ENCODE results near the gene AK9. TPM values are rescaled to one million over a fixed set of nuclear protein-coding genes. Genes with fewer than 3 reads are reported as not detected.

Gene AK9
- total and polyA plus RNA-seq, 9 of the 15 experiments (the other 6 are each of a cell fraction or from before 2014, with no cell fraction given), result 0.59 to 1.9 (median 1.2) TPM

DNA sequence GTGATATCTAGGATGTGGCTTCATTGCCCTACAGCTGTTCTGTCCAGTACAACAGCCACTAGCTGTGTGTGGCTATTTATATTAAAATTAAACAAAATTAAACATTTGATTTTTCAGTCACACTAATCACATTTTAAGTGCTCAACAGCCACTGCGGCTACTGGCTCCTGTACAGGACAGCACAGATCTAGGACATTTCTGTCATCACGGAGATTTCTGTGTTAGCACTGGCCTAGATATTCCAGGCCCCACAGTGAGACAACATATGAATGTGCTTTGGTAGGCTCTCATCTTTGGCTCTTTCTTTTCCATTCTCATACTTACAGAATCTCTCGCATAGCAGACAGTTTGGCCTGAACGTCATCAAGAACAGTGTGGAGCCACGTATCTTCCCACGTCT, 159.6 kb downstream of the AK9 start:
- no TSS peak for BruUV-seq (replicated peaks)
- TF ChIP-seq POLR2AphosphoS5 (IDR thresholded peaks at IDR 0.05; ENCODE audit: control insufficient read depth, insufficient read depth, low read depth, low read length) (no peak), NFE2 (IDR thresholded peaks at IDR 0.05; ENCODE audit: low read depth) (no peak), TCF7 (IDR thresholded peaks at IDR 0.05; ENCODE audit: borderline replicate concordance) (no peak), CSDE1 (IDR thresholded peaks at IDR 0.05) (no peak), NFATC3 (IDR thresholded peaks at IDR 0.05) (no peak), MECOM (CRISPR knock-in tag; IDR thresholded peaks at IDR 0.05) (no peak), TEAD1 (CRISPR knock-in tag; IDR thresholded peaks at IDR 0.05) (no peak), ZFP36 (IDR thresholded peaks at IDR 0.05; ENCODE audit: low read depth, low read length, partially characterized antibody) (no peak), LCOR (CRISPR knock-in tag; IDR thresholded peaks at IDR 0.05) (no peak), HDAC1 (IDR thresholded peaks at IDR 0.05) (no peak), PHF8 (IDR thresholded peaks at IDR 0.05; ENCODE audit: borderline replicate concordance, low read length) (no peak), SMARCC2 (IDR thresholded peaks at IDR 0.05; ENCODE audit: low read depth) (no peak), KDM2B (CRISPR knock-in tag; IDR thresholded peaks at IDR 0.05) (no peak), SRSF7 (optimal IDR thresholded peaks at IDR 0.05; ENCODE audit: low read depth, low read length) (no peak)
- TF ChIP-seq, protein P1, sequence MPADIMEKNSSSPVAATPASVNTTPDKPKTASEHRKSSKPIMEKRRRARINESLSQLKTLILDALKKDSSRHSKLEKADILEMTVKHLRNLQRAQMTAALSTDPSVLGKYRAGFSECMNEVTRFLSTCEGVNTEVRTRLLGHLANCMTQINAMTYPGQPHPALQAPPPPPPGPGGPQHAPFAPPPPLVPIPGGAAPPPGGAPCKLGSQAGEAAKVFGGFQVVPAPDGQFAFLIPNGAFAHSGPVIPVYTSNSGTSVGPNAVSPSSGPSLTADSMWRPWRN (IDR thresholded peaks at IDR 0.05; ENCODE audit: low read depth), result no peak
- TF ChIP-seq, protein P2, sequence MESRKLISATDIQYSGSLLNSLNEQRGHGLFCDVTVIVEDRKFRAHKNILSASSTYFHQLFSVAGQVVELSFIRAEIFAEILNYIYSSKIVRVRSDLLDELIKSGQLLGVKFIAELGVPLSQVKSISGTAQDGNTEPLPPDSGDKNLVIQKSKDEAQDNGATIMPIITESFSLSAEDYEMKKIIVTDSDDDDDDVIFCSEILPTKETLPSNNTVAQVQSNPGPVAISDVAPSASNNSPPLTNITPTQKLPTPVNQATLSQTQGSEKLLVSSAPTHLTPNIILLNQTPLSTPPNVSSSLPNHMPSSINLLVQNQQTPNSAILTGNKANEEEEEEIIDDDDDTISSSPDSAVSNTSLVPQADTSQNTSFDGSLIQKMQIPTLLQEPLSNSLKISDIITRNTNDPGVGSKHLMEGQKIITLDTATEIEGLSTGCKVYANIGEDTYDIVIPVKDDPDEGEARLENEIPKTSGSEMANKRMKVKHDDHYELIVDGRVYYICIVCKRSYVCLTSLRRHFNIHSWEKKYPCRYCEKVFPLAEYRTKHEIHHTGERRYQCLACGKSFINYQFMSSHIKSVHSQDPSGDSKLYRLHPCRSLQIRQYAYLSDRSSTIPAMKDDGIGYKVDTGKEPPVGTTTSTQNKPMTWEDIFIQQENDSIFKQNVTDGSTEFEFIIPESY (CRISPR knock-in tag; IDR thresholded peaks at IDR 0.05), result no peak
- TF ChIP-seq, protein P3, sequence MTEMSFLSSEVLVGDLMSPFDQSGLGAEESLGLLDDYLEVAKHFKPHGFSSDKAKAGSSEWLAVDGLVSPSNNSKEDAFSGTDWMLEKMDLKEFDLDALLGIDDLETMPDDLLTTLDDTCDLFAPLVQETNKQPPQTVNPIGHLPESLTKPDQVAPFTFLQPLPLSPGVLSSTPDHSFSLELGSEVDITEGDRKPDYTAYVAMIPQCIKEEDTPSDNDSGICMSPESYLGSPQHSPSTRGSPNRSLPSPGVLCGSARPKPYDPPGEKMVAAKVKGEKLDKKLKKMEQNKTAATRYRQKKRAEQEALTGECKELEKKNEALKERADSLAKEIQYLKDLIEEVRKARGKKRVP (CRISPR knock-in tag; IDR thresholded peaks at IDR 0.05), result no peak
- TF ChIP-seq, protein P4, sequence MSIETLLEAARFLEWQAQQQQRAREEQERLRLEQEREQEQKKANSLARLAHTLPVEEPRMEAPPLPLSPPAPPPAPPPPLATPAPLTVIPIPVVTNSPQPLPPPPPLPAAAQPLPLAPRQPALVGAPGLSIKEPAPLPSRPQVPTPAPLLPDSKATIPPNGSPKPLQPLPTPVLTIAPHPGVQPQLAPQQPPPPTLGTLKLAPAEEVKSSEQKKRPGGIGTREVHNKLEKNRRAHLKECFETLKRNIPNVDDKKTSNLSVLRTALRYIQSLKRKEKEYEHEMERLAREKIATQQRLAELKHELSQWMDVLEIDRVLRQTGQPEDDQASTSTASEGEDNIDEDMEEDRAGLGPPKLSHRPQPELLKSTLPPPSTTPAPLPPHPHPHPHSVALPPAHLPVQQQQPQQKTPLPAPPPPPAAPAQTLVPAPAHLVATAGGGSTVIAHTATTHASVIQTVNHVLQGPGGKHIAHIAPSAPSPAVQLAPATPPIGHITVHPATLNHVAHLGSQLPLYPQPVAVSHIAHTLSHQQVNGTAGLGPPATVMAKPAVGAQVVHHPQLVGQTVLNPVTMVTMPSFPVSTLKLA (conservative IDR thresholded peaks at IDR 0.05), result no peak
- in situ Hi-C loops (cut with MboI) (loop anchor here (25.0 kb wide), 2 partner anchors 506 to 856 kb away; no protein-coding TSS in a partner anchor), intact Hi-C loops (cut with micrococcal nuclease) (no loop called here)
- FAIRE-seq (no peak), ATAC-seq (no peak), DNase-seq (ENCODE audit: extremely low read depth in 1 of 4, low spot score in 3 of 4) (no peak)
- ChIA-PET POLR2A (interaction anchor here (1.2 kb wide), 1 partner anchor 24 kb away, joined by 3 read pairs; no protein-coding TSS in a partner anchor), CTCF (ENCODE audit: low intra/inter-chr PET ratio) (no interaction called here)
- Histone ChIP-seq H2AFZ (ENCODE audit: low read depth, low read length) (no peak overlapping the region), H3K27me3 (ENCODE audit: control insufficient read depth in 2 of 2, insufficient read depth in 2 of 2, low read length in 2 of 2) (peaks cover 9 to 14% of the 10 kb centered on the region in 2 experiments; a peak in 2 of 5 replicates), H3K9me3 (replicated peaks; ENCODE audit: control insufficient read depth, insufficient read depth, low read depth, low read length) (no peaks in the 10 kb centered on the region), H3K79me2 (ENCODE audit: control insufficient read depth, insufficient read depth, low read length) (no peaks in the 10 kb centered on the region), H3K36me3 (ENCODE audit: control insufficient read depth, insufficient read depth, low read length) (no peaks in the 10 kb centered on the region), H3K4me2 (ENCODE audit: insufficient read depth, low read length) (no peak overlapping the region), H3K9ac (ENCODE audit: insufficient read depth in 1 of 2, low read depth in 2 of 2, low read length in 2 of 2) (no peak overlapping the region), H3K9me1 (ENCODE audit: control insufficient read depth, insufficient read depth, low read length) (no peaks in the 10 kb centered on the region), H3K4me1 (replicated peaks in 1 of 2; ENCODE audit: control insufficient read depth in 2 of 2, insufficient read depth in 2 of 2, low read length in 2 of 2) (no peaks in the 10 kb centered on the region), H3K4me3 (no peak overlapping the region), H4K20me1 (replicated peaks; ENCODE audit: control insufficient read depth, insufficient read depth, low read length) (no peaks in the 10 kb centered on the region), H3K27ac (ENCODE audit: extremely low read depth, low read depth, low read length) (no peak overlapping the region)
- WGBS (ENCODE audit: insufficient coverage, low coverage, missing lambda C conversion rate), result 4% methylated on average over 6 of the region's 6 CpGs

Data from K562 (cell line).